H1 (cell line): ENCODE results near the gene UBE2E2. TPM values are rescaled to one million over a fixed set of nuclear protein-coding genes. Genes with fewer than 3 reads are reported as not detected.

Experiments used
- CTCF ChIA-PET: fragments of 300-600 bp; sonication (Branson Sonifier 250); formaldehyde crosslinking; loops from one replicate; lab custom pipeline; 2021; ENCODE audit not compliant: partially characterized antibody; lab: Charles Lee
- POLR2A ChIA-PET: fragments of 300-600 bp; sonication (Branson Sonifier 250); formaldehyde crosslinking; loops from one replicate; lab custom pipeline; 2021; ENCODE audit warnings: inconsistent platforms; ENCODE audit not compliant: partially characterized antibody; lab: Charles Lee
- DNase-seq, 2 experiments: peaks; one replicate each; pipeline versions ENCODE4 v3.0.0 to v3.0.0-alpha.2; 2010 to 2022; ENCODE audit warnings: low spot score in 2 of 2, low read depth in 1 of 2, mixed read lengths in 1 of 2
- FAIRE-seq: peaks from 2 replicates; lab custom pipeline; 2011; peaks lifted over from hg19 to GRCh38; lab: Jason Lieb, UNC
- H2AFZ ChIP-seq: 2 replicates; pipeline ENCODE4 v1.8.1; 2012; ENCODE audit warnings: low read length, inconsistent platforms
- H2AK5ac ChIP-seq: 2 replicates; pipeline ENCODE4 v1.6.1; 2013; ENCODE audit warnings: low read depth, low read length
- H2BK120ac ChIP-seq: replicated peaks from 2 replicates; pipeline ENCODE3; 2013; ENCODE audit warnings: low read depth, low read length, inconsistent platforms
- H2BK12ac ChIP-seq: 2 replicates; pipeline ENCODE4 v1.6.1; 2013; ENCODE audit warnings: low read depth, low read length
- H2BK15ac ChIP-seq: 2 replicates; pipeline ENCODE4 v1.6.1; 2013; ENCODE audit warnings: low read length
- H2BK20ac ChIP-seq: 2 replicates; pipeline ENCODE4 v1.6.1; 2013; ENCODE audit warnings: low read length
- H2BK5ac ChIP-seq: 2 replicates; pipeline ENCODE4 v1.6.1; 2013; ENCODE audit warnings: low read depth, low read length
- H3K14ac ChIP-seq: 2 replicates; pipeline ENCODE4 v1.6.1; 2013; ENCODE audit warnings: inconsistent platforms; ENCODE audit not compliant: insufficient read length
- H3K18ac ChIP-seq: 2 replicates; pipeline ENCODE4 v1.6.1; 2013; ENCODE audit warnings: low read length; ENCODE audit errors: extremely low read depth
- H3K23ac ChIP-seq: 2 replicates; pipeline ENCODE4 v1.6.1; 2013; ENCODE audit warnings: inconsistent platforms; ENCODE audit not compliant: insufficient read length
- H3K23me2 ChIP-seq: 2 replicates; pipeline ENCODE4 v1.6.1; 2013; ENCODE audit warnings: low read depth, low read length
- H3K27ac ChIP-seq: 2 replicates; pipeline ENCODE4 v1.6.1; 2011; ENCODE audit warnings: low read depth, low read length, inconsistent platforms
- H3K27me3 ChIP-seq, 4 experiments: replicated peaks in 1 of 4; 1 replicate in 1 of 4; 2 replicates in 3 of 4; pipeline versions ENCODE4 v1.6.1 to v1.8.1; 2011 to 2013; ENCODE audit warnings: low read length in 3 of 4, mild to moderate bottlenecking in 3 of 4, inconsistent platforms in 2 of 4, mixed read lengths in 2 of 4, moderate library complexity in 1 of 4; ENCODE audit not compliant: control insufficient read depth in 3 of 4, insufficient read depth in 3 of 4; ENCODE audit errors: extremely low read depth in 1 of 4
- H3K36me3 ChIP-seq, 4 experiments: 2 replicates each; pipeline versions ENCODE4 v1.6.1 to v1.8.1; 2011 to 2013; ENCODE audit warnings: mild to moderate bottlenecking in 4 of 4, low read length in 3 of 4, moderate library complexity in 2 of 4, control low read depth in 1 of 4, inconsistent platforms in 1 of 4; ENCODE audit not compliant: insufficient read depth in 4 of 4, control insufficient read depth in 2 of 4
- H3K4ac ChIP-seq: replicated peaks from 2 replicates; pipeline ENCODE3; 2013; ENCODE audit warnings: low read length, low read depth, mixed read lengths, inconsistent platforms; ENCODE audit not compliant: insufficient read length
- H3K4me1 ChIP-seq, 4 experiments: replicated peaks in 1 of 4; 1 replicate in 1 of 4; 2 replicates in 3 of 4; pipeline versions ENCODE4 v1.6.1 to v1.8.1; 2011 to 2013; ENCODE audit warnings: low read length in 3 of 4, inconsistent platforms in 2 of 4, mixed read lengths in 1 of 4; ENCODE audit not compliant: insufficient read depth in 4 of 4, control insufficient read depth in 3 of 4
- H3K4me2 ChIP-seq, 2 experiments: 2 replicates each; pipeline versions ENCODE4 v1.6.1 to v1.8.1; 2011 to 2013; ENCODE audit warnings: low read depth in 2 of 2, low read length in 2 of 2, control low read depth in 1 of 2, inconsistent platforms in 1 of 2, mild to moderate bottlenecking in 1 of 2; ENCODE audit not compliant: insufficient read depth in 1 of 2
- H3K4me3 ChIP-seq, 4 experiments: fragments of 200-600, 300-600 bp in 1 of 4; sonication (generic), shearing (Covaris generic), sonication (Bioruptor Twin) in 1 of 4; 2 replicates each; pipeline versions ENCODE4 v1.5.1 to v1.8.1; 2011 to 2016; ENCODE audit warnings: low read length in 4 of 4, low read depth in 3 of 4, control low read depth in 2 of 4, inconsistent platforms in 2 of 4, mild to moderate bottlenecking in 2 of 4, mixed read lengths in 1 of 4, moderate library complexity in 1 of 4; ENCODE audit not compliant: insufficient read depth in 2 of 4; ENCODE audit errors: extremely low read depth in 1 of 4
- H3K56ac ChIP-seq: replicated peaks from 2 replicates; pipeline ENCODE3; 2013; ENCODE audit warnings: low read depth, mild to moderate bottlenecking, mixed read lengths, low read length, inconsistent platforms; ENCODE audit not compliant: insufficient read length
- H3K79me1 ChIP-seq: 2 replicates; pipeline ENCODE4 v1.6.1; 2013; ENCODE audit warnings: low read depth, low read length, control low read depth
- H3K79me2 ChIP-seq, 2 experiments: 2 replicates each; pipeline versions ENCODE4 v1.6.1 to v1.8.1; 2012 to 2013; ENCODE audit warnings: low read length in 2 of 2, mild to moderate bottlenecking in 2 of 2, inconsistent platforms in 1 of 2; ENCODE audit not compliant: insufficient read depth in 2 of 2, control insufficient read depth in 1 of 2
- H3K9ac ChIP-seq, 4 experiments: replicated peaks in 1 of 4; 1 replicate in 1 of 4; 2 replicates in 3 of 4; pipeline versions ENCODE4 v1.6.1 to v1.8.1; 2011 to 2013; ENCODE audit warnings: low read depth in 3 of 4, low read length in 3 of 4, control low read depth in 2 of 4, mild to moderate bottlenecking in 2 of 4, moderate library complexity in 2 of 4, inconsistent platforms in 1 of 4; ENCODE audit errors: extremely low read depth in 1 of 4
- H3K9me3 ChIP-seq, 2 experiments: 2 replicates each; pipeline versions ENCODE4 v1.6.1 to v1.8.1; 2012 to 2013; ENCODE audit warnings: mild to moderate bottlenecking in 2 of 2, moderate library complexity in 2 of 2, control low read depth in 1 of 2, inconsistent platforms in 1 of 2, low read depth in 1 of 2, low read length in 1 of 2, mixed read lengths in 1 of 2; ENCODE audit not compliant: insufficient read depth in 2 of 2
- H4K20me1 ChIP-seq, 2 experiments: replicated peaks in 1 of 2; 2 replicates each; pipeline versions ENCODE3 to v1.8.1; 2011 to 2013; ENCODE audit warnings: inconsistent platforms in 2 of 2, low read length in 2 of 2, mild to moderate bottlenecking in 1 of 2; ENCODE audit not compliant: insufficient read depth in 2 of 2, control insufficient read depth in 1 of 2
- H4K5ac ChIP-seq: 2 replicates; pipeline ENCODE4 v1.6.1; 2013; ENCODE audit warnings: low read length, low read depth, mixed read lengths, inconsistent platforms; ENCODE audit not compliant: insufficient read length
- H4K8ac ChIP-seq: 2 replicates; pipeline ENCODE4 v1.8.0; 2013; ENCODE audit warnings: mild to moderate bottlenecking, moderate library complexity, low read length, inconsistent platforms; ENCODE audit not compliant: insufficient read depth; ENCODE audit errors: extremely low read depth
- H4K91ac ChIP-seq: replicated peaks from 2 replicates; pipeline ENCODE3; 2013; ENCODE audit warnings: low read length, mixed read lengths, inconsistent platforms; ENCODE audit not compliant: insufficient read length
- EP300 ChIP-seq, 2 experiments: IDR thresholded peaks; 1 replicate in 1 of 2; 2 replicates in 1 of 2; pipeline ENCODE4 v1.6.1; 2011 to 2012; ENCODE audit warnings: low read depth in 2 of 2, low read length in 2 of 2, mild to moderate bottlenecking in 2 of 2, borderline replicate concordance in 1 of 2, inconsistent platforms in 1 of 2, moderate library complexity in 1 of 2
- JUND ChIP-seq: IDR thresholded peaks from 2 replicates; pipeline ENCODE4 v1.6.1; 2011; ENCODE audit warnings: mild to moderate bottlenecking, improper control_type of control experiment, low read length
- MAFK ChIP-seq: IDR thresholded peaks from 2 replicates; pipeline ENCODE4 v1.6.1; 2012; ENCODE audit warnings: low read depth, mild to moderate bottlenecking, improper control_type of control experiment, low read length
- NANOG ChIP-seq: IDR thresholded peaks from 2 replicates; pipeline ENCODE4 v1.6.1; 2011; ENCODE audit warnings: low read length, low read depth, mild to moderate bottlenecking, inconsistent platforms; ENCODE audit not compliant: insufficient read depth, poor library complexity, severe bottlenecking
- SIN3A ChIP-seq, 2 experiments: IDR thresholded peaks in 1 of 2; conservative IDR thresholded peaks in 1 of 2; 2 replicates each; pipeline ENCODE4 v1.6.1; 2011 to 2012; ENCODE audit warnings: low read length in 2 of 2, improper control_type of control experiment in 1 of 2, low read depth in 1 of 2, mild to moderate bottlenecking in 1 of 2
- USF2 ChIP-seq: IDR thresholded peaks from 2 replicates; pipeline ENCODE4 v1.6.1; 2011; ENCODE audit warnings: low read length, improper control_type of control experiment
- WGBS, 2 experiments: shearing (Covaris generic) in 1 of 2; methylation state at CpG; one replicate each; pipeline versions ENCODE4 v1.1.6 to v1.1.7; 2013 to 2015; ENCODE audit warnings: low lambda C conversion rate in 2 of 2, mixed read lengths in 2 of 2, inconsistent platforms in 1 of 2, low coverage in 1 of 2, missing lambda C conversion rate in 1 of 2; ENCODE audit not compliant: insufficient replicate concordance in 2 of 2, insufficient coverage in 1 of 2, insufficient read length in 1 of 2; ENCODE audit errors: extremely low coverage in 1 of 2, missing lambda C conversion rate in 1 of 2; 5-methylcytosine and 5-hydroxymethylcytosine counted together
- polyA plus RNA-seq, 7 experiments: library from polyadenylated mRNA; depleted of rRNA in 3 of 7; stranded (reverse) in 5 of 7; unstranded in 2 of 7; fragments of >200 nt in 5 of 7; fragments of 200-250 nt in 2 of 7; gene quantifications; 1 replicate in 5 of 7; 2 replicates in 1 of 7; 4 replicates in 1 of 7; pipeline versions ENCODE4 v1.2.1 to v1.2.3, GENCODE V29; 2011 to 2013; ENCODE audit warnings: missing spikeins in 2 of 7, mixed read lengths in 2 of 7
- total RNA-seq: library from RNA; stranded (reverse); fragmentation: NEBNext Ultra II Directional; extraction: Animal tissue kit (Norgen Biotek cat#: 25700); gene quantifications from 2 replicates; pipeline ENCODE4 v1.2.1, GENCODE V29; 2021

Gene UBE2E2
- total and polyA plus RNA-seq, 2 of the 8 experiments (the other 6 are each of a cell fraction or from before 2014, with no cell fraction given), result 57.6 to 70.6 TPM

- H4K5ac ChIP-seq, result no peak overlapping the region
- no peak overlapping the region for H3K18ac ChIP-seq
- no peak overlapping the region for H2BK15ac ChIP-seq
- H4K20me1 ChIP-seq, result no peaks in the 10 kb centered on the region
- no peak overlapping the region for H3K27ac ChIP-seq
- H2BK20ac ChIP-seq, result no peak overlapping the region
- peaks cover 0 to 20% of the 10 kb centered on the region in 2 experiments; a peak in 2 of 4 replicates for H3K79me2 ChIP-seq
- H3K23ac ChIP-seq, result no peak overlapping the region
- H2BK120ac ChIP-seq, result no peak overlapping the region
- FAIRE-seq (no peak), DNase-seq (no peak)
- no peaks in the 10 kb centered on the region for H3K9me3 ChIP-seq
- H3K79me1 ChIP-seq, result no peaks in the 10 kb centered on the region
- no peaks in the 10 kb centered on the region for H3K4me1 ChIP-seq
- H3K4me3 ChIP-seq, result no peak overlapping the region
- no peak overlapping the region for H2AFZ ChIP-seq
- POLR2A ChIA-PET, result no interaction called here
- no peak overlapping the region for H4K8ac ChIP-seq
- no peak overlapping the region for H3K14ac ChIP-seq
- CTCF ChIA-PET, result no interaction called here
- H2BK12ac ChIP-seq, result no peak overlapping the region
- no peaks in the 10 kb centered on the region for H3K36me3 ChIP-seq
- H2AK5ac ChIP-seq, result no peak overlapping the region
- no peak overlapping the region for H3K4me2 ChIP-seq
- no peak overlapping the region for H2BK5ac ChIP-seq
- no peaks in the 10 kb centered on the region for H3K23me2 ChIP-seq
- no peak overlapping the region for H3K9ac ChIP-seq
- H3K27me3 ChIP-seq, result peaks cover 0 to 1% (median 0%) of the 10 kb centered on the region in 4 experiments; a peak in 1 of 7 replicates
- no peak overlapping the region for H3K4ac ChIP-seq
- no peak overlapping the region for H4K91ac ChIP-seq
- WGBS, 2 experiments, result 73% methylated on average over 1 of the region's 1 CpG; no CpG with 5 or more reads in 1 of the 2 experiments
- TF ChIP-seq SIN3A (conservative IDR thresholded peaks at IDR 0.05 in 1 of 2, IDR thresholded peaks at IDR 0.05 in 1 of 2; ENCODE audit: low read depth in 1 of 2, low read length in 2 of 2) (no peak), EP300 (IDR thresholded peaks at IDR 0.05; ENCODE audit: borderline replicate concordance in 1 of 2, low read depth in 2 of 2, low read length in 2 of 2) (no peak), NANOG (no peak), MAFK (no peak), JUND (no peak), USF2 (no peak)
- no peak overlapping the region for H3K56ac ChIP-seq
Observed at GRCh38 chr3:23330568-23330967, 127.4 kb downstream of the UBE2E2 start.
